Omental fat pad (tissue), 4 donors: ENCODE results near the gene TSNAXIP1. TPM values are rescaled to one million over a fixed set of nuclear protein-coding genes. Genes with fewer than 3 reads are reported as not detected.

Experiments used
- ATAC-seq: fragments of 150-250 bp; one replicate; pipeline ENCODE4 v1.9.1; 2016; ENCODE audit warnings: mild to moderate bottlenecking, moderate library complexity; ENCODE audit not compliant: low FRiP score
- DNase-seq: peaks from one replicate; pipeline ENCODE4 v3.0.0-alpha.2; 2019; ENCODE audit warnings: low spot score
- CTCF ChIP-seq, 3 donors: fragments of 450-650 bp; IDR thresholded peaks; one replicate each; pipeline ENCODE4 v1.5.1; 2016 to 2017; ENCODE audit warnings: antibody characterized with exemption in 3 of 3, mild to moderate bottlenecking in 3 of 3, moderate library complexity in 2 of 3
- total RNA-seq, 4 donors: library from RNA; depleted of rRNA; stranded (reverse); fragments of >200 nt; gene quantifications; one replicate each; pipeline ENCODE4 v1.1.0, GENCODE V29; 2016

Gene TSNAXIP1
- total RNA-seq, 4 donors from 2014 or later = 0.60 to 1.9 (median 1.1) TPM

DNA sequence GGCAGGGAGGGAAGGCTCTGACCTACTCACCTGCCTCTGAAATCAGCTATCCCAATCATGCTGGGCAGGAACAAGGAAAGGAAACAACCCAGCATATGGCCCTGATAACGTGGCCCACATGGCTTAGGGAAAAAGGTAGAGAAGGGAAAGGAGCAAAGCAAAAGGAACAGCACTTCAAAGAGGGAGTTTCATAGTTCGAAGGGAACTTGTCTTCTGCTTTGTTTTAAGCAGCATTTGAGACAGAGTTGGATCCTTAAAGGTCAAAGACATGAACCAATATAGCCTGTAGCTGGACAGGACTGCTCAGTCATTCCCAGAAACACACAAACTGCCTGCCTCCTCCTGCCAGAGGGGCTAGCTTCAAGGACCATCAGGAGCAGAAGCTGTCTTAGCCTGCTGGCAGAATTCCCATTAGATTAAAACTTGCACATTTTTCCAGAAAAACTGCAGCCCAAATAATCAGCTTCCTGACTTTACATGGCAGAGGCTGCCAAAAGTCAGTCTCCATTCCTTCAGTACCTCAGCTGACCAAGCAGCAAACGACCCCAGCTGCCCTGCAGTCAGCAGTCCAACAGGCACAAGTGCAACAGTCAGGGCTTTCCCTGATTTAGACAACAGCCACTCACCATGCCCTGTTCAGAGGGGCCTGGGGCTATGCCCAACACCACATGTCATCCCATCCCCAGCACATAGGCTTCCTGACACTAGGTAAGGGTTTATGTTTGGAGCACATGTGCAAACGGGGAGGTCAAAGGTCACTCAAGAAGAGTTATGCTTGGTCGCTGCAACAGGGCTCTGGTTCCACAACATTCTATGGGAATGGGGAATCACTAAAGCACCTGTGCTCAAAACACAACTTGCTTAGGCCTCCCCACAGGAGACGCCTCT, 32.9 kb upstream of the TSNAXIP1 start:
- DNase-seq = no peak
- no peak for TF ChIP-seq CTCF (IDR thresholded peaks at IDR 0.05)
- ATAC-seq = no peak

DNA sequence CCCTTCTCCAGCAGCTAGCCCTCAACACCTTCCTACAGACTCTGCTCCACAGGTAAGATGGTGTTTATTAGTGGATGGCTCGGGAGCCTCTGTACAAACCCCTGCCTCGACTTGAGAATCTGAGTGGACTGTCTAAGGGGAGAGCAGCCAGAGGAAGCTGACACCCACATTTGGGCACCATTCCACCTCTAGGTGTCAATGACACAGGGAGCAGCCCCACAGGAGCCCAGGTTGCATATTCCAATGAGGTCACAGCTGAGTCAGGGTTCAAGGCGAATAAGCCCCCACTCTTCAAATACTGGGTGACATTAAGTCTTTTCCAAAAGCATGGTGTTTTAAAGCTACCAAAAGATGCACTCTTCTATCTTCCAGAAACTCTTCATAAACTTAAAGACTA, 32.2 kb upstream of the TSNAXIP1 start:
- DNase-seq = no peak
- ATAC-seq = no peak
- no peak for TF ChIP-seq CTCF (IDR thresholded peaks at IDR 0.05)

DNA sequence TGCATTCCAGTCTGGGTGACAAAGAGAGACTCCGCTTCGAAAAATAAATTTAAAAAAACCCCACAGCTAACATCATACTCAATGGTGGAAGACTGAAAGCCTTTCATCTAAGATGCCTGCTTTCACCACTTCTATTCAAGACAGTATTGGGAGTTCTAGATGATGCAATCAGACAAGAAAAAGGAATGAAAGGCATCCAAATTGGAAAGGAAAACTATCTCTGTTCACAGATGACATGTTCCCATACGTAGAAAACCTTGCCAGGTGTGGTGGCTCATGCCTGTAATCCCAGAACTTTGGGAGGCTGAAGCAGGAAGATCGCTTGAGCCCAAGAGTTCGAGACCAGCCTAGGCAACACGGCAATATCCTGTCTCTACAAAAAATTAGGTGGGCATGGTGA, 31.4 kb upstream of the TSNAXIP1 start:
- ATAC-seq = no peak
- no peak for TF ChIP-seq CTCF (IDR thresholded peaks at IDR 0.05)
- DNase-seq = no peak

DNA sequence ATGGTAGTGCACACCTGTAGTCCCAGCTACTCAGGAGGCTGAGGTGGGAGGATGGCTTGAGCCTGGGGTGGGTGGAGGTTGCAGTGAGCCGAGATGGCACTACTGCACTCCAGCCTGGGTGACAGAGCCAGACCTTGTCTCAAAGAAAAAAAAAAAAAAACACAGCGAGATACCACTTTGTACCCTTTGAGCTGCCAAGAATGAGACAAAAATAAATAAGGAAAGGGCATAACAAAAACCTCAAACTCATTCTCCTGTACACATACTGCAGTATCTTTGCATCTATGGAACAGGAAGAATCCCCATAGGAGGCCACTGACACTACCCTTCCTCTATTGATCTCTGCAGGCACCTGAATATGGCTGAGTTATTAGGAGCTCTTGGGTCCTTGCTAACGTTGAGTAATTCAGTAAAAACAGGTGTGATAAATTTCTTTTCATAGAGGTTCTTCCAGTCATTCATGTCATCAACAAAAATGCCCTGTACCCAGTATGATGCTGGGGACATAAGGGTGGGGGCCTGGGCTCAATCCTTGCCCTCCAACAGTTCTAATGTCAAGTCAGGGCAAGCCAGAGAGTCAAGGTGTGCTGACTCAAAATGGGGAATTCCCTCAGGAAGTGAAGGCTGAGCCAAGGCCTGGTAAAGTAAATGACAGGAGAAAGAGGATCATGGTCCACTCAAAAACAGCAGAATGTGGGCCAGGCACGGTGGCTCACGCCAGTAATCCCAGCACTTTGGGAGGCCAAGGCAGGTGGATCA, 27.3 kb upstream of the TSNAXIP1 start:
- no peak for DNase-seq
- no peak for TF ChIP-seq CTCF (IDR thresholded peaks at IDR 0.05)
- ATAC-seq = no peak

GRCh38 chr16:67780847-67781564, 25.7 kb upstream of the TSNAXIP1 start:
- DNase-seq (no peak), ATAC-seq (no peak)
- no peak for TF ChIP-seq CTCF (IDR thresholded peaks at IDR 0.05)

- TF ChIP-seq CTCF (IDR thresholded peaks at IDR 0.05) = no peak
- ATAC-seq (no peak), DNase-seq (no peak)
Observed at GRCh38 chr16:67781565-67781921, 25.1 kb upstream of the TSNAXIP1 start.
